HepG2 (cell line): ENCODE measurements around the gene C20orf204. TPM values are rescaled to one million over a fixed set of nuclear protein-coding genes. Genes with fewer than 3 reads are reported as not detected.
A peak's percentile ranks its signal among the peaks of the same experiment; 100 is the strongest.

Experiments
- ATF7 ChIP-seq, 2 experiments: fragments of 450-650 bp in 1 of 2; sonication (generic) in 1 of 2; formaldehyde crosslinking in 1 of 2; IDR thresholded peaks; 2 replicates each; pipeline versions ENCODE4 v1.4.0 to v1.6.1; 2016 to 2020; ENCODE audit warnings: antibody characterized with exemption in 1 of 2, mild to moderate bottlenecking in 1 of 2, missing genetic modification reagents in 1 of 2
- GATAD2A ChIP-seq: IDR thresholded peaks from 2 replicates; pipeline ENCODE4 v1.6.1; 2016
- HNRNPK ChIP-seq: fragments of 200-400 bp; formaldehyde crosslinking; IDR thresholded peaks from 2 replicates; pipeline ENCODE4 v1.6.1; 2018; ENCODE audit warnings: low read length, low read depth, moderate library complexity, mild to moderate bottlenecking; ENCODE audit not compliant: poor library complexity, severe bottlenecking
- MATR3 ChIP-seq: sonication (generic); formaldehyde crosslinking; IDR thresholded peaks from 2 replicates; pipeline ENCODE4 v1.4.0; 2020; ENCODE audit warnings: missing genetic modification reagents
- MZF1 ChIP-seq: sonication (generic); formaldehyde crosslinking; IDR thresholded peaks from 2 replicates; pipeline ENCODE4 v1.8.1; 2023; ENCODE audit warnings: mild to moderate bottlenecking, missing genetic modification reagents, borderline replicate concordance
- NCOA2 ChIP-seq: sonication (generic); formaldehyde crosslinking; IDR thresholded peaks from 2 replicates; pipeline ENCODE4 v1.8.0; 2022; ENCODE audit warnings: inconsistent platforms
- RAD21 ChIP-seq: fragments of 450-650 bp; formaldehyde crosslinking; IDR thresholded peaks from 2 replicates; pipeline ENCODE4 v1.5.0; 2020; ENCODE audit warnings: mild to moderate bottlenecking
- SATB2 ChIP-seq: sonication (generic); formaldehyde crosslinking; IDR thresholded peaks from 2 replicates; pipeline ENCODE4 v1.5.0; 2020; ENCODE audit warnings: missing genetic modification reagents
- SP140L ChIP-seq: sonication (generic); formaldehyde crosslinking; IDR thresholded peaks from 2 replicates; pipeline ENCODE4 v1.4.0; 2020; ENCODE audit warnings: missing genetic modification reagents, borderline replicate concordance
- ZBED4 ChIP-seq: sonication (generic); formaldehyde crosslinking; IDR thresholded peaks from 2 replicates; pipeline ENCODE4 v1.4.0; 2020; ENCODE audit warnings: missing genetic modification reagents, borderline replicate concordance
- ZFP36 ChIP-seq: fragments of 150-350 bp; IDR thresholded peaks from 2 replicates; pipeline ENCODE4 v1.6.1; 2018; ENCODE audit warnings: borderline replicate concordance, low read length, low read depth; ENCODE audit not compliant: partially characterized antibody
- ZNF136 ChIP-seq: sonication (generic); formaldehyde crosslinking; IDR thresholded peaks from 2 replicates; pipeline ENCODE4 v1.8.1; 2022; ENCODE audit warnings: low read depth, mild to moderate bottlenecking, moderate library complexity, missing genetic modification reagents
- ZNF232 ChIP-seq: sonication (generic); formaldehyde crosslinking; IDR thresholded peaks from 2 replicates; pipeline ENCODE4 v1.4.0; 2020; ENCODE audit warnings: missing genetic modification reagents, borderline replicate concordance
- ZNF251 ChIP-seq: sonication (generic); formaldehyde crosslinking; IDR thresholded peaks from 2 replicates; pipeline ENCODE4 v1.9.0; 2021; ENCODE audit warnings: mild to moderate bottlenecking, missing genetic modification reagents
- ZNF512B ChIP-seq: sonication (generic); formaldehyde crosslinking; IDR thresholded peaks from 2 replicates; pipeline ENCODE4 v1.5.1; 2020; ENCODE audit warnings: missing genetic modification reagents, mild to moderate bottlenecking, borderline replicate concordance
- ZNF562 ChIP-seq: sonication (generic); formaldehyde crosslinking; IDR thresholded peaks from 2 replicates; pipeline ENCODE4 v1.8.0; 2022; ENCODE audit warnings: missing genetic modification reagents, borderline replicate concordance
- ZNF580 ChIP-seq: IDR thresholded peaks from 2 replicates; pipeline ENCODE4 v1.6.1; 2016; ENCODE audit warnings: low read depth, borderline replicate concordance
- ZNF720 ChIP-seq: sonication (generic); formaldehyde crosslinking; IDR thresholded peaks from 2 replicates; pipeline ENCODE4 v1.4.0; 2020; ENCODE audit warnings: missing genetic modification reagents
- ZNF746 ChIP-seq: sonication (generic); formaldehyde crosslinking; IDR thresholded peaks from 2 replicates; pipeline ENCODE4 v1.8.0; 2022; ENCODE audit warnings: mild to moderate bottlenecking, missing genetic modification reagents
- polyA plus RNA-seq, 8 experiments: library from polyadenylated mRNA; depleted of rRNA in 3 of 8; stranded (reverse) in 7 of 8; unstranded in 1 of 8; fragments of >200 nt; fragmentation: Illumina TruSeq in 4 of 8; extraction: Trizol in 4 of 8; gene quantifications; 2 replicates each; pipeline versions ENCODE4 v1.2.1 to v1.2.3, GENCODE V29; 2011 to 2016; ENCODE audit warnings: low read depth in 4 of 8, missing spikeins in 1 of 8, mixed read lengths in 1 of 8; ENCODE audit not compliant: insufficient read depth in 1 of 8
- total RNA-seq, 5 experiments: library from RNA; depleted of rRNA; stranded (reverse); fragments of >200 nt; fragmentation: Illumina TruSeq; extraction: Trizol; gene quantifications; 2 replicates each; pipeline ENCODE4 v1.2.3, GENCODE V29; 2016; ENCODE audit warnings: low read depth in 1 of 5

Gene C20orf204
- total and polyA plus RNA-seq, 2 of the 13 experiments (the other 11 are each of a cell fraction or from before 2014, with no cell fraction given): 22.1 to 80.0 TPM

- TF ChIP-seq RAD21 (CRISPR knock-in tag) (peak; percentile 56; the same call in 1 of the 2 replicates), HNRNPK (peak; percentile 39), ZNF512B (CRISPR knock-in tag) (no peak), MATR3 (CRISPR knock-in tag) (no peak), ATF7 (IDR thresholded peaks at IDR 0.05) (no peak), ATF7 (CRISPR knock-in tag; IDR thresholded peaks at IDR 0.05) (no peak), ZNF562 (no peak), SP140L (CRISPR knock-in tag) (no peak), ZNF232 (no peak), MZF1 (CRISPR knock-in tag) (no peak), ZNF251 (CRISPR knock-in tag) (no peak), ZNF136 (CRISPR knock-in tag) (no peak), GATAD2A (CRISPR knock-in tag) (no peak), ZNF746 (CRISPR knock-in tag) (no peak), SATB2 (no peak), ZFP36 (no peak), ZBED4 (CRISPR knock-in tag) (no peak), ZNF720 (CRISPR knock-in tag) (peak; percentile 67; the same call in 1 of the 2 replicates), NCOA2 (no peak), ZNF580 (CRISPR knock-in tag) (0 out of 2 replicates have a peak, but pooled peaks have one; percentile 26)
These were observed 43.5 kb downstream of the C20orf204 start, which contains the start of gene RGS19 (continued) for GRCh38 chr20:64079273-64080012.
